CD4-positive, CD25-positive, alpha-beta regulatory T cell (primary cell): Measurements from ENCODE around the gene PABPN1L. TPM values are rescaled to one million over a fixed set of nuclear protein-coding genes. Genes with fewer than 3 reads are reported as not detected.
A peak's percentile ranks its signal among the peaks of the same experiment; 100 is the strongest.
"Not testable (repeated sequence)": the region's sequence is repeated elsewhere in the genome, so short reads cannot be mapped to it uniquely, and the experiment has no call there.

Source experiments
- ATAC-seq, 2 donors: fragments of 150-1000 bp; cut with Tn5 transposase; one replicate each; pipeline ENCODE4 v1.10.0; 2021; ENCODE audit warnings: low read depth in 2 of 2, moderate number of reproducible peaks in 2 of 2, moderate library complexity in 1 of 2
- DNase-seq, 3 donors: peaks; one replicate each; pipeline versions ENCODE4 v3.0.0 to v3.0.0-alpha.2; 2012 to 2022; ENCODE audit warnings: mixed read lengths in 1 of 3
- H3K27ac ChIP-seq: one replicate; pipeline ENCODE4 v1.7.0; 2013; ENCODE audit warnings: mild to moderate bottlenecking, low read length; ENCODE audit not compliant: insufficient read depth, poor library complexity, severe bottlenecking
- H3K27me3 ChIP-seq: one replicate; pipeline ENCODE4 v1.7.0; 2013; ENCODE audit warnings: low read length; ENCODE audit not compliant: control insufficient read depth, insufficient read depth
- H3K36me3 ChIP-seq: one replicate; pipeline ENCODE4 v1.7.0; 2013; ENCODE audit warnings: mild to moderate bottlenecking, low read length, moderate library complexity; ENCODE audit not compliant: control insufficient read depth, insufficient read depth
- H3K4me1 ChIP-seq: 2 replicates; pipeline ENCODE4 v1.7.0; 2013; ENCODE audit warnings: mild to moderate bottlenecking, low read length; ENCODE audit not compliant: insufficient read depth, control insufficient read depth, poor library complexity, severe bottlenecking
- H3K4me3 ChIP-seq: one replicate; pipeline ENCODE4 v1.7.0; 2013; ENCODE audit warnings: low read depth, mild to moderate bottlenecking, low read length, moderate library complexity
- H3K9me3 ChIP-seq, 2 experiments: 1 replicate in 1 of 2; 2 replicates in 1 of 2; pipeline ENCODE4 v1.7.0; 2013; ENCODE audit warnings: low read length in 2 of 2, mild to moderate bottlenecking in 1 of 2, moderate library complexity in 1 of 2; ENCODE audit not compliant: control insufficient read depth in 2 of 2
- H3K27ac Mint-ChIP-seq, 3 donors: one replicate each; pipeline ENCODE4 v1.8.0; 2020 to 2022; ENCODE audit warnings: mild to moderate bottlenecking in 3 of 3, mixed read lengths in 3 of 3, moderate library complexity in 2 of 3
- H3K27me3 Mint-ChIP-seq: one replicate; pipeline ENCODE4 v1.8.0; 2022; ENCODE audit warnings: mild to moderate bottlenecking, mixed read lengths
- H3K36me3 Mint-ChIP-seq: one replicate; pipeline ENCODE4 v1.8.0; 2020; ENCODE audit warnings: mixed read lengths
- H3K4me1 Mint-ChIP-seq, 4 donors: one replicate each; pipeline ENCODE4 v1.8.0; 2020 to 2022; ENCODE audit warnings: mixed read lengths in 4 of 4, mild to moderate bottlenecking in 1 of 4
- H3K4me3 Mint-ChIP-seq, 4 donors: one replicate each; pipeline ENCODE4 v1.8.0; 2020 to 2022; ENCODE audit warnings: mild to moderate bottlenecking in 4 of 4, mixed read lengths in 4 of 4, moderate library complexity in 3 of 4
- H3K9me3 Mint-ChIP-seq, 7 donors: one replicate each; pipeline ENCODE4 v1.8.0; 2020 to 2022; ENCODE audit warnings: mixed read lengths in 7 of 7, mild to moderate bottlenecking in 3 of 7, moderate library complexity in 2 of 7
- polyA plus RNA-seq, 4 donors: library from polyadenylated mRNA; unstranded; fragments of 300-500 nt; fragmentation: Illumina TruSeq; gene quantifications; one replicate each; pipeline ENCODE4 v1.2.3, GENCODE V29; 2021
- total RNA-seq: library from RNA; stranded (reverse); gene quantifications from one replicate; pipeline ENCODE4 v1.2.3, GENCODE V29; 2022

PABPN1L gene
- total and polyA plus RNA-seq, 5 donors from 2014 or later, result not detected

DNA sequence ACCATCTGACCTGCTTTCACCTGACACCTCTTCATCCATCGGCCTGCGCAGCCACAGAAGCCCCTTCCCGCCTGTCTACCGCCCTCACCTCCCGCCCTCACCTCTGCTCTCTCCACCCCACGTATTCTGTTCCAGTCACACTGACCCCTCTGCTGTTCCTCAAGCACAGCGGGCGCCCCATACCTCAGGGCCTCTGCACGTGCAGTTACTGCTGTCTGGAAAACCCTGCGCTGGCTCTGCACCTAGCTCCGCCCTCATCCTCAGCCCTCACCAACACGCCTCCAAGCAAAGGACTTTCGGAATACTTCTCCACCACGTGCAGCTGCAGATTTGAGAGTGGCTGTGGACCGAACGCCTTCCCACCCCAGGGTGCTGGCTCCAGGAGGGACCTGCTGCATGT lies 24.6 kb upstream of the PABPN1L start:
- Histone ChIP-seq H3K9me3 (no peaks in the 10 kb centered on the region), H3K36me3 (no peaks in the 10 kb centered on the region), H3K27me3 (no peaks in the 10 kb centered on the region), H3K4me1 (no peaks in the 10 kb centered on the region), H3K4me3 (no peak overlapping the region), H3K27ac (no peak overlapping the region)
- H3K36me3 Mint-ChIP-seq, result no peaks in the 10 kb centered on the region
- no peaks in the 10 kb centered on the region for H3K27me3 Mint-ChIP-seq
- no peak overlapping the region for H3K27ac Mint-ChIP-seq
- ATAC-seq, result no peak
- DNase-seq, result no peak
- H3K4me3 Mint-ChIP-seq, result no peak overlapping the region
- no peaks in the 10 kb centered on the region for H3K4me1 Mint-ChIP-seq
- no peaks in the 10 kb centered on the region for H3K9me3 Mint-ChIP-seq

DNA sequence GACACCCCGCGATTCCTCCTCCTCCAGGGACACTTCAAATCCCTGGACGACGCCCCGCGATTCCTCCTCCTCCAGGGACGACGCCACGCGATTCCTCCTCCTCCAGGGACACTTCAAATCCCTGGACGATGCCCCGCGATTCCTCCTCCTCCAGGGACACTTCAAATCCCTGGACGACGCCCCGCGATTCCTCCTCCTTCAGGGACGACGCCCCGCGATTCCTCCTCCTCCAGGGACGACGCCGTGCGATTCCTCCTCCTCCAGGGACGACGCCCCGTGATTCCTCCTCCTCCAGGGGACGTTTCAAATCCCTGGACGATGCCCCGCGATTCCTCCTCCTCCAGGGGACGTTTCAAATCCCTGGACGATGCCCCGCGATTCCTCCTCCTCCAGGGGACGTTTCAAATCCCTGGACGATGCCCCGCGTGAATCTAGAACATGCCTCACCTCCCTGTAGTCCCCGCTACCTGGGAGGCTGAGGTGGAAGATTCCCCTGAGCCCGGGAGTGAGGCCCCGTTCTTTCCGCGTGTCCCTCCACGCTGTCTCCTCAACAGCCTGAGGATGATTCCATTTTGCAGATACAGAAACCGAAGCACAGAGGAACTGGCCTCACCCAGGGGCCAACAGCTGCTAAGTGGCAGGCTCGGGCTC lies 23.4 kb upstream of the PABPN1L start:
- not testable (repeated sequence) for H3K4me1 ChIP-seq, H3K27me3 Mint-ChIP-seq, H3K4me1 Mint-ChIP-seq, H3K36me3 Mint-ChIP-seq, H3K4me3 ChIP-seq, H3K9me3 ChIP-seq, H3K27me3 ChIP-seq, ATAC-seq, H3K4me3 Mint-ChIP-seq, H3K36me3 ChIP-seq, H3K9me3 Mint-ChIP-seq, H3K27ac ChIP-seq, DNase-seq
- H3K27ac Mint-ChIP-seq, result peak overlapping the region in 1 of 3 donors; percentile 76

DNA sequence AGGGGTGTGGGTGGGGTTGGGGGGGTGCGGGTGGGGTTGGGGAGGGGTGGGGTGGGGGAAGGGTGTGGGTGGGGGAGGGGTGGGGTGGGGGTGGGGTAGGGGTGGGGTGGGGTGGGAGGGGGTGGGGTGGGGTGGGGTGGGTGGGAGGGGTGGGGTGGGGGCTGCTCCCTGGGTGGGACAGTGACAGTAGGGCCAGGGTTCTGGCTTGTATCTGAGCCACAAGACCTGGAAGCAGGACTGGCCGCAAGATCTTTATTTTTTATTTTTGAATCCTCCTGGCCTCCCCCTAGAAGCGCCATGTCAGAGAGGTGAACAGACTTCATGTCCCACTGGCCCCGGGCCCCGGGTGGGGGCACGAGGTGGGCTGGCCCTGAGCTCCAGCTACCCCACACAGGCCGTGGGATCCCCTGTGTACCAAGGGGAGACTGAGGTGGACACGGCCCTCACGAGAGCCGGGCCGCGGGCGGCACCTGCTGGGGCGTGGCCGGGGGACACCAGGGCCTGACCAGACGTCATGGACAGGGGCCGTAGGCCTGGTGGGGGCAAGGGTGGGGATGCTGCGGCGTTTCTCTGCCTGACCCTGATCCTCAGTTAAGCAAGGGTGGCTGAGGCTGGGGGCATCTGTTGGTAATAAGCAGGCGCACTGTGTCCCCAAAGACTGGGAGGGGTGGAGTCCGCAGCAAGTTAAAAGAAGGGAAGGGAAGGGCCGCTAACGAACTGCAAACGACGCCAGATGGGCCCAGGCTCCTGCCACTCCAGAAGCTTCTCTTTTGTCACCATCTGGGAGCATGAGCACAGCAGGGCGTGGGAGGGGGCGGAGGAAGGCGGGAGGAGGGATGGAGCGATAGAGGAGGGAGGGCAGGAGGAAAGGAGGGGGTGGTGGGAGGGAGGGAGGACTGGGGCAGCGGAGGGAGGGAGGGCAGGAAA lies 22.3 kb upstream of the PABPN1L start:
- H3K36me3 ChIP-seq, result no peaks in the 10 kb centered on the region
- no peaks in the 10 kb centered on the region for H3K36me3 Mint-ChIP-seq
- no peak overlapping the region for H3K4me3 Mint-ChIP-seq
- DNase-seq, result no peak
- no peaks in the 10 kb centered on the region for H3K27me3 ChIP-seq
- no peaks in the 10 kb centered on the region for H3K27me3 Mint-ChIP-seq
- H3K4me1 Mint-ChIP-seq, result no peaks in the 10 kb centered on the region
- no peaks in the 10 kb centered on the region for H3K4me1 ChIP-seq
- no peak overlapping the region for H3K27ac Mint-ChIP-seq
- no peak for ATAC-seq
- no peaks in the 10 kb centered on the region for H3K9me3 ChIP-seq
- no peaks in the 10 kb centered on the region for H3K9me3 Mint-ChIP-seq
- H3K4me3 ChIP-seq, result no peak overlapping the region
- H3K27ac ChIP-seq, result no peak overlapping the region

DNA sequence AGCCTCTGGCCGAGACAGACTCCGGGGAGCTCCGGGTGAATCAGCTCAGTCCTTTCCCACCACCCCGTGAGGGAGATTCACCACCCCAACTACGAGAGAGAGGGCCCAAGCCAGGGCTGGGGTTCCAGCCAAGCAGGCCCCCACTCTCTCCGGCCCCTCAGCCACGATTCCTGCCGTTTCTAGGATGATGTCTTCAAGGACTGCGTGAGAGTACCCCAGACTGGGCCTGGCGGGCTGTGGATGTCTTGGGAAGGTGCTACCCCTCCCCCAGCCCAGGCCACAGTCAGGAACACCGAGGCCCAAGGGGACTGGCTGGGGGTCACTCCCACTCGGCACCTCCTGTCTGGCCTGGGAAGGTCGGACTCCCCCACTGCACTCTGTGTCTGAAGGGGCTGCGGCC lies 21.6 kb upstream of the PABPN1L start:
- H3K4me1 ChIP-seq, result no peaks in the 10 kb centered on the region
- H3K4me3 ChIP-seq, result no peak overlapping the region
- ATAC-seq, result no peak
- Mint-ChIP-seq H3K4me1 (peaks cover 0 to 1% (median 0%) of the 10 kb centered on the region in 4 donors), H3K27me3 (no peaks in the 10 kb centered on the region), H3K4me3 (no peak overlapping the region), H3K9me3 (no peaks in the 10 kb centered on the region), H3K27ac (peak overlapping the region in 1 of 3 donors; percentile 69), H3K36me3 (no peaks in the 10 kb centered on the region)
- DNase-seq, result no peak
- no peaks in the 10 kb centered on the region for H3K27me3 ChIP-seq
- H3K36me3 ChIP-seq, result no peaks in the 10 kb centered on the region
- H3K9me3 ChIP-seq, result no peaks in the 10 kb centered on the region
- no peak overlapping the region for H3K27ac ChIP-seq

DNA sequence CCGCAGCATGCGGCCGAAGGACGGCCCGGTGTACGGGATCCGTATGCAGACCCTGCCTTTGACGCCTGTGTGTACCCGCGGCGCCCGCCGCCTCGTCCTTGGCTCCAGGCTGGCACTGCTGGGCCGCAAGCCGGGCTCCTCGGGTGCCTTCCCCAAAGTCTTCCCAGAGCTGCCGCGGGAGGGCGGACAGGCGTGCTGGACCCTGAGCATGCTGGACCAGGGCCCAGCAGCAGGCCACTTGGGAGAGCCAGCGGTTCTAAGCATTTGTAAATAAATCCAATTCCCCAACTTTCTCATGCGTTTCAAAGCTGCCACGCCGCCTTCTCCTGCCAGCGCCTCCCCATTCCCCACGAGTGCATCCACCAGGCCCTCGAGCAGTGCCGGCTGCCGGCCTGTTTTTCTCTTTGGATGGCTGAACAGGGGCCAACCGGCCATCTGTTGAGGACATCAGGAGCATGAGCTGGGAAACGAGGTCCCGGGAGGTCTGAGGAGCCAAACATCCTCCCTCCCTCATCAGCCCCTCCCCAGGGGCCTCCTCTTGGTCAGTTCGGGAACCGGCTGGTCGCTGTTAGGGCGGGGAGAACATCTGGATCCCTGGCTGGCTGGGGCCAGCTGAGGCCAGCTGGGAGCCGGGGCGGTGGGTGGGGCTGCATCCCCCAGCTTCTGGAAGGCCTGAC lies 20.5 kb upstream of the PABPN1L start:
- Mint-ChIP-seq H3K27me3 (no peaks in the 10 kb centered on the region), H3K9me3 (no peaks in the 10 kb centered on the region), H3K4me1 (peaks cover 0 to 3% (median under 1%) of the 10 kb centered on the region in 4 donors), H3K27ac (no peak overlapping the region), H3K36me3 (no peaks in the 10 kb centered on the region), H3K4me3 (no peak overlapping the region)
- H3K4me3 ChIP-seq, result no peak overlapping the region
- no peaks in the 10 kb centered on the region for H3K36me3 ChIP-seq
- H3K9me3 ChIP-seq, result no peaks in the 10 kb centered on the region
- no peaks in the 10 kb centered on the region for H3K27me3 ChIP-seq
- no peaks in the 10 kb centered on the region for H3K4me1 ChIP-seq
- DNase-seq (no peak), ATAC-seq (no peak)
- H3K27ac ChIP-seq, result no peak overlapping the region

DNA sequence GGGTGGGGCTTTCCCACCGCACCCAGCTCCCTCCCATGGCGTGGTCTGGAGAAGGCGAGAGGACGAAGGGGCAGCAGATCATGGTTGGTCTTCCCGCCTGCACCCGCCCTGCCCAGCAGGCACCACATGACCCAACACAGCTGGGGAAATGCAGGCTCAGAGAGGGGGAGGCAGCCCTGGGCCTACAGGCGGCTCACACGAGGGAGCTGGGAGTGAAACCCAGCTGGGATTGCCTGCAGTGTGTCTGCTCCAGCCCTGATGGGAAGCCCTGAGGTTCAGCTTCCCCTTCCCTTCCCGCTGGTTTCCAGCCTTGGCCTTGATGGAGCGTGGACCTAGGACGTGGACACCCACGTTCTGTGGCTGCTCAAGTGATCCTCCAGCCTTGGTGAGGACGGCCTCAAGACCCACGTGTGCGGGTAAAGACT lies 20.0 kb upstream of the PABPN1L start:
- Mint-ChIP-seq H3K4me1 (peaks cover 0 to 3% (median under 1%) of the 10 kb centered on the region in 4 donors), H3K4me3 (no peak overlapping the region), H3K27me3 (no peaks in the 10 kb centered on the region), H3K27ac (no peak overlapping the region), H3K9me3 (no peaks in the 10 kb centered on the region), H3K36me3 (no peaks in the 10 kb centered on the region)
- H3K4me3 ChIP-seq, result no peak overlapping the region
- ATAC-seq (no peak), DNase-seq (no peak)
- no peaks in the 10 kb centered on the region for H3K36me3 ChIP-seq
- H3K9me3 ChIP-seq, result no peaks in the 10 kb centered on the region
- H3K4me1 ChIP-seq, result no peaks in the 10 kb centered on the region
- no peaks in the 10 kb centered on the region for H3K27me3 ChIP-seq
- no peak overlapping the region for H3K27ac ChIP-seq

DNA sequence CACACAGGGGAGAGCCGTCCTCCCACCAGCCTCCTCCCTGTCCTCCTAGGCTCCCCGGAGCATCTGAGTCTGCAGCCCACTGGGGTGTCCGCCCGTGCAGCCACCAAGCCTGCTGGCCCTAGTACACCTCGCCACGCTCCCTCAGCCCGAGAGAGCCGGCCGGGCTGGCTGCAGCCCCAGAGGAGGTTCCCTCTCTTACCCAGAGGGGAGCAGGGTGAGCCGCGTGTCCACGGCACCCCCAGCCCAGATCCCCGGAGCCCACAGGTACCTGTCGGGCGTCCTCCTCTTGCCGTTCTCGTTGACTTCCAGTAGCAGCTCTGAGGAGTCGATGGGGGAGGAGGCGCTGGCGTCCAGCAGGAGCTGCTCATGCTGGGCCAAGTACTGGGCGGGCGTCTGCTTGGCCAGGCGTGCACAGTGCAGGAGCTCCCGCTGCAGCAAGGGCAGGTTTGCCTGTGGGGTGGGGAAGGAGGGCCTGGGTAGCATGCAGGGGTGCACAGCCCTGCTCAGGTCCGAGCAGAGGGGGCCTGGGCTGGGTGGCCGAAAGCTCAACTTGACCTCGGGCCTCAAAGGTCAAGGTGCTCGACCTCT lies 19.3 kb upstream of the PABPN1L start:
- Histone ChIP-seq H3K4me1 (no peaks in the 10 kb centered on the region), H3K36me3 (no peaks in the 10 kb centered on the region), H3K27ac (no peak overlapping the region), H3K4me3 (no peak overlapping the region), H3K9me3 (no peaks in the 10 kb centered on the region), H3K27me3 (no peaks in the 10 kb centered on the region)
- H3K27me3 Mint-ChIP-seq, result no peaks in the 10 kb centered on the region
- no peak overlapping the region for H3K27ac Mint-ChIP-seq
- DNase-seq, result no peak
- H3K36me3 Mint-ChIP-seq, result no peaks in the 10 kb centered on the region
- H3K9me3 Mint-ChIP-seq, result no peaks in the 10 kb centered on the region
- H3K4me1 Mint-ChIP-seq, result peaks cover 0 to 3% (median under 1%) of the 10 kb centered on the region in 4 donors
- no peak for ATAC-seq
- no peak overlapping the region for H3K4me3 Mint-ChIP-seq
